Keratinocyte (primary cell): ENCODE data around the gene IRF2BP2. TPM values are rescaled to one million over a fixed set of nuclear protein-coding genes. Genes with fewer than 3 reads are reported as not detected.

ENCODE experiments used
- DNase-seq: peaks from one replicate; pipeline ENCODE4 v3.0.0-alpha.2; 2011; ENCODE audit warnings: low read depth, missing footprints, low spot score
- FAIRE-seq: peaks from 2 replicates; lab custom pipeline; 2011; peaks lifted over from hg19 to GRCh38; lab: Jason Lieb, UNC
- H2AFZ ChIP-seq: 2 replicates; pipeline ENCODE4 v1.6.0; 2012; ENCODE audit warnings: low read length, control low read depth, inconsistent platforms; ENCODE audit not compliant: control insufficient read depth
- H3K27ac ChIP-seq: 2 replicates; pipeline ENCODE4 v1.5.1; 2011; ENCODE audit warnings: low read length; ENCODE audit not compliant: control insufficient read depth, insufficient read depth
- H3K27me3 ChIP-seq: 3 replicates; pipeline ENCODE4 v1.6.0; 2011; ENCODE audit warnings: low read length; ENCODE audit not compliant: control insufficient read depth, insufficient read depth; ENCODE audit errors: extremely low read depth
- H3K36me3 ChIP-seq, 2 experiments: 2 replicates in 1 of 2; 3 replicates in 1 of 2; pipeline ENCODE4 v1.5.1; 2011; ENCODE audit warnings: low read length in 2 of 2, mild to moderate bottlenecking in 1 of 2; ENCODE audit not compliant: control insufficient read depth in 2 of 2, insufficient read depth in 2 of 2; ENCODE audit errors: extremely low read depth in 1 of 2
- H3K4me1 ChIP-seq: 3 replicates; pipeline ENCODE4 v1.5.1; 2011; ENCODE audit warnings: low read length; ENCODE audit not compliant: control insufficient read depth, insufficient read depth; ENCODE audit errors: extremely low read depth
- H3K4me2 ChIP-seq: 3 replicates; pipeline ENCODE4 v1.6.0; 2011; ENCODE audit warnings: low read depth, low read length; ENCODE audit not compliant: control insufficient read depth, insufficient read depth; ENCODE audit errors: extremely low read depth
- H3K4me3 ChIP-seq, 3 experiments: fragments of 200-600 bp in 1 of 3; sonication (generic) in 1 of 3; 2 replicates in 2 of 3; 3 replicates in 1 of 3; pipeline ENCODE4 v1.5.1; 2011 to 2016; ENCODE audit warnings: low read length in 3 of 3, mild to moderate bottlenecking in 3 of 3, control low read depth in 2 of 3, inconsistent platforms in 1 of 3, low read depth in 1 of 3, mixed read lengths in 1 of 3, mixed run types in 1 of 3, moderate library complexity in 1 of 3; ENCODE audit not compliant: control insufficient read depth in 2 of 3, insufficient read depth in 2 of 3; ENCODE audit errors: extremely low read depth in 1 of 3
- H3K79me2 ChIP-seq: 2 replicates; pipeline ENCODE4 v1.6.0; 2012; ENCODE audit warnings: low read length; ENCODE audit not compliant: control insufficient read depth, insufficient read depth
- H3K9ac ChIP-seq: 3 replicates; pipeline ENCODE4 v1.6.0; 2011; ENCODE audit warnings: low read length; ENCODE audit not compliant: control insufficient read depth, insufficient read depth; ENCODE audit errors: extremely low read depth
- H3K9me1 ChIP-seq: 3 replicates; pipeline ENCODE4 v1.6.0; 2011; ENCODE audit warnings: low read length; ENCODE audit not compliant: control insufficient read depth, insufficient read depth; ENCODE audit errors: extremely low read depth
- H3K9me3 ChIP-seq: 2 replicates; pipeline ENCODE4 v1.5.1; 2012; ENCODE audit warnings: low read depth, low read length; ENCODE audit not compliant: control insufficient read depth
- H4K20me1 ChIP-seq: 3 replicates; pipeline ENCODE4 v1.6.0; 2011; ENCODE audit warnings: low read length; ENCODE audit not compliant: control insufficient read depth, insufficient read depth; ENCODE audit errors: extremely low read depth
- EZH2 ChIP-seq: IDR thresholded peaks from one replicate; pipeline ENCODE4 v1.6.1; 2012; ENCODE audit warnings: inconsistent platforms, mild to moderate bottlenecking, low read length, moderate library complexity
- dilution Hi-C: fragments of 300-500 bp; cut with MboI; formaldehyde crosslinking; loops from one replicate; pipeline ENCODE4 v1.7.0; 2020; ENCODE audit warnings: low sequenced_read_pairs; ENCODE audit not compliant: extremely low pct_ligation_motif_present
- polyA plus RNA-seq, 5 experiments: library from polyadenylated mRNA; depleted of rRNA in 3 of 5; stranded (reverse) in 3 of 5; stranded (forward) in 1 of 5; unstranded in 1 of 5; fragments of >200 nt; gene quantifications; 1 replicate in 1 of 5; 2 replicates in 3 of 5; 3 replicates in 1 of 5; pipeline versions ENCODE4 v1.2.1 to v1.2.3, GENCODE V29; 2011 to 2012; ENCODE audit warnings: missing spikeins in 2 of 5, low read depth in 1 of 5, low replicate concordance in 1 of 5
- TF ChIP-seq, protein P1 (sequence below), 3 experiments: IDR thresholded peaks in 1 of 3; conservative IDR thresholded peaks in 1 of 3; optimal IDR thresholded peaks in 1 of 3; 2 replicates in 2 of 3; 3 replicates in 1 of 3; pipeline versions ENCODE3 to v1.5.1; 2011; ENCODE audit warnings: low read length in 3 of 3, mild to moderate bottlenecking in 3 of 3, moderate library complexity in 2 of 3, control low read depth in 1 of 3, inconsistent platforms in 1 of 3; ENCODE audit not compliant: insufficient read depth in 2 of 3; ENCODE audit errors: extremely low read depth in 1 of 3

The IRF2BP2 gene
- polyA plus RNA-seq, 1 donor (not counting 4 experiments of a cell fraction or from before 2014, with no cell fraction given) = 29.9 TPM

DNA sequence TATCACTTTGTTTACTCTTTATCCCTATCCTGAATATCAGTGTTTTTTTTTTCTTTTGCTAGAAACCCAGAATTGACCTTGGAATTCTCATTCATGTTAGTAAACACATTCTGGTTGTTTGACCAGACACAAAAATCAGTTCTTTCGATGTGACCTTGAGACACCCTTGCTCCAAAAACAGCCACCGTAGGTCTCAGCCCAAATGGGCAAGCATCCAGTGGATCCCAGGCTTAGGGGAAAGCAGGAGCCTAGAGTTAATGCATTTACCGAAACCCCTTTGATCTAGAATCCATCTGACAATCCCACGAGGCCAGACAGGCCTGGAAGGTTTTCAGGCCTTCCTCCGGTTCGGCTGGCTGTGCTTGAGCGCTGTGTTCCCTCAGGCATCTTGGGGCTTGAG lies 47.6 kb downstream of the IRF2BP2 start:
- no peaks in the 10 kb centered on the region for H3K9me3 ChIP-seq
- no peaks in the 10 kb centered on the region for H3K79me2 ChIP-seq
- peaks cover 33% of the 10 kb centered on the region for H3K4me1 ChIP-seq
- H3K4me3 ChIP-seq = no peak overlapping the region
- H3K9ac ChIP-seq = no peak overlapping the region
- no peaks in the 10 kb centered on the region for H3K36me3 ChIP-seq
- H4K20me1 ChIP-seq = no peaks in the 10 kb centered on the region
- peak overlapping the region; percentile 62 for H2AFZ ChIP-seq
- FAIRE-seq (no peak), DNase-seq (no peak)
- H3K27me3 ChIP-seq = no peaks in the 10 kb centered on the region
- no peak overlapping the region for H3K27ac ChIP-seq
- no peak overlapping the region for H3K4me2 ChIP-seq
- dilution Hi-C loops = no loop called here
- H3K9me1 ChIP-seq = no peaks in the 10 kb centered on the region
- TF ChIP-seq, protein P1, sequence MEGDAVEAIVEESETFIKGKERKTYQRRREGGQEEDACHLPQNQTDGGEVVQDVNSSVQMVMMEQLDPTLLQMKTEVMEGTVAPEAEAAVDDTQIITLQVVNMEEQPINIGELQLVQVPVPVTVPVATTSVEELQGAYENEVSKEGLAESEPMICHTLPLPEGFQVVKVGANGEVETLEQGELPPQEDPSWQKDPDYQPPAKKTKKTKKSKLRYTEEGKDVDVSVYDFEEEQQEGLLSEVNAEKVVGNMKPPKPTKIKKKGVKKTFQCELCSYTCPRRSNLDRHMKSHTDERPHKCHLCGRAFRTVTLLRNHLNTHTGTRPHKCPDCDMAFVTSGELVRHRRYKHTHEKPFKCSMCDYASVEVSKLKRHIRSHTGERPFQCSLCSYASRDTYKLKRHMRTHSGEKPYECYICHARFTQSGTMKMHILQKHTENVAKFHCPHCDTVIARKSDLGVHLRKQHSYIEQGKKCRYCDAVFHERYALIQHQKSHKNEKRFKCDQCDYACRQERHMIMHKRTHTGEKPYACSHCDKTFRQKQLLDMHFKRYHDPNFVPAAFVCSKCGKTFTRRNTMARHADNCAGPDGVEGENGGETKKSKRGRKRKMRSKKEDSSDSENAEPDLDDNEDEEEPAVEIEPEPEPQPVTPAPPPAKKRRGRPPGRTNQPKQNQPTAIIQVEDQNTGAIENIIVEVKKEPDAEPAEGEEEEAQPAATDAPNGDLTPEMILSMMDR (optimal IDR thresholded peaks at IDR 0.05 in 1 of 3, IDR thresholded peaks at IDR 0.05 in 1 of 3, conservative IDR thresholded peaks at IDR 0.05 in 1 of 3; ENCODE audit: extremely low read depth in 1 of 3, insufficient read depth in 2 of 3, low read length in 3 of 3) = no peak
- TF ChIP-seq EZH2 = no peak

DNA sequence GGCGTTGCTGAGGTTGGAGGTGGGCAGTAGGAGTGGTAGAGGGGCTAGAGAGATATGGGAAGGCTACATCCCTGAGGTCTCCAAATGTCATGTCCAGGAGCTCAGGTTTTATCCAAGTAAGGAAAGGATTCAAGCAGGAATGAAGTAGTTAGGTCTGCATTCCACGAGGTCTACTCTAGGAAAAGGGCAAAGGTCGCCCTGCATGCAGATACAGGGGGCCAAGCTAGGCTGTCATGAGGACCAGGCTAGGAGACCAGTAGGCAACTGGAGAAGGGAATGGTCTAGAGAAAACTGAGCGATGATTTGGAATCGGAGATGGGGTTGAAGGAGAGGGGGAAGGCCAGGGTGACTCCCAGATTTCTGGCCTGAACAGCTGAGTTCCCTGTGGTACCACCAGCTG lies 48.7 kb downstream of the IRF2BP2 start:
- Histone ChIP-seq H3K4me2 (no peak overlapping the region), H3K4me1 (peaks cover 33% of the 10 kb centered on the region), H3K9ac (no peak overlapping the region), H3K9me3 (no peaks in the 10 kb centered on the region), H3K4me3 (no peak overlapping the region), H3K27ac (no peak overlapping the region), H4K20me1 (no peaks in the 10 kb centered on the region), H3K79me2 (no peaks in the 10 kb centered on the region), H3K27me3 (no peaks in the 10 kb centered on the region), H2AFZ (no peak overlapping the region), H3K36me3 (no peaks in the 10 kb centered on the region), H3K9me1 (no peaks in the 10 kb centered on the region)
- DNase-seq (no peak), FAIRE-seq (no peak)
- dilution Hi-C loops = no loop called here
- TF ChIP-seq, protein P1 (optimal IDR thresholded peaks at IDR 0.05 in 1 of 3, IDR thresholded peaks at IDR 0.05 in 1 of 3, conservative IDR thresholded peaks at IDR 0.05 in 1 of 3; ENCODE audit: extremely low read depth in 1 of 3, insufficient read depth in 2 of 3, low read length in 3 of 3) = no peak
- no peak for TF ChIP-seq EZH2
